T-helper 9 cell (primary cell): Measurements from ENCODE around the gene TOGARAM1.

Source experiments
- DNase-seq: peaks from one replicate; pipeline ENCODE4 v3.0.0-alpha.2; 2020

The TOGARAM1 gene

DNA sequence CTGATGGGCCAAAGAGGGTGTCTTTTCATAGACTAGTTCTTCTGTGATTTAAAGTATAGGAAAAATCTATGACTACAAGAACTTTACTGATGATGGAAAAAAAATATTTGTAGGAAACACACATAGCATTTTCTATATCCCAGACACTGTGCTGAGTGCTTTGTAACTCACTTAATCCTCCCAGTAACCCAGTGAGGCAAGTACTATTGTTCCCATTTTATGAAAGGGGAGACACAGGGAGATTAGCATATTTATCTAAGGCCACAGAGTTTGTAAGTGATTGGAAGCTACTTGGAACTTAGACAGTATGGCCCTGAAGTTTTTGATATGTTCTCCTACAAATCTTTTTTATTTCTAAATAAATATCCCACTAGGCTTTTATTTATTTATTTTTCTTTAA lies 141.8 kb downstream of the TOGARAM1 start:
- DNase-seq: no peak

DNA sequence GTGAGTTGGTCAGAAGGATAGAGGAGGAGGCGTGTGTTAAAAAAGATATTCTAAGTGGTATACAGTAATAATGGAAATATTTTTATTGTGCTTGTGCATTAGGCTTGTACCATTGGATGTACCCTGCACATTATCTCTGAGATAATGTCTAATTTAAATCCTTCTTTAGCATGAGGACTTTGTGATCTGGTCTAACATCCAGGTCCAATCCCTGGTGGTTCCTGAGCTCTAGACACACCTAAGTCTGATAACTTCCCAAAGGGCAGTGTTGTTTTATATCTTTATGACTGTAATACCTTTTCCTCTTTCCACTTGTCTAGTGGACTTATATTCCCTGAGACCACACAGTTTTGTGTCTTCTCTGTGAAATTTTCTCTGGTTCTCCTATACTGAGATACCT lies 142.6 kb downstream of the TOGARAM1 start:
- no peak for DNase-seq

DNA sequence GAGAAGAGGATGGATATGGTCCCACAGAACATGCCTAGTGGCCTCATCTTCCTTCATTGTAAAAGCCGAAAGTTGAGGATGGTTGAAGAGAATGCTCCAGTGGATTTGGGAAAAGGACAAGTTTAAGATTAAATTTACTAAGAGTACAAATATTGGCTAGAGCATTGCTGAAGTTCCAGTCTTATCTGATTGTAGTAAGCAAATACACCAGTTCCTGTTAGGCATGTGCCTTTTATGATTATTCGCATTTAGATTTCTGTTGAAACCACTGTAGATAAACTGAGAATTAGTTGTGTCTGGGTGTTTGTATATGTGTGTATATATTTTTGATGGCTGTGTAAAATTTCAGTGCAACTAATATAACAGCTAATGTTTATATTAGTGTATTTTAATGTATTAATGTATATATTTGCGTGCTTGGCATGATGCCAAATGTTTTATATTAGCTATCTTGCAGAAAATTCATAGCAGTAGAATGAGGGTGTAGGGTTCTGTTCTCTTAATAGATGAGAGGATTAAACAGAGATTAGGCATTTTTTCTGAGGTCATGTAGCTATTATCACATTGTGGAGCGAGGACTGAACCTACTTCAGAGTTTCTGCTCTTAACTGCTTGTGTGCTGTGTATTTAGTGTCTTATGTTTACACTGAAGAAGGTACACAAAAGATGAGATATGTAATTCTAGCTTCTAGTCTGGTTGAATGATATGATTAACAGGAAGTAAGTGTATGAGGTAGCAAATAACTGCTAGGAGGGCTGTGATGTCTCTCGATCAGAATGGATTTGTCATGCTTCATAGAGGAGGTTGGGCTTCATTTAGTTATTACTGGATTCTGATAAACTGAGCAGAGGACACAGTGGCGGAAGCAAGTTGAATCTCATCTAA lies 151.1 kb downstream of the TOGARAM1 start:
- DNase-seq: no peak

DNA sequence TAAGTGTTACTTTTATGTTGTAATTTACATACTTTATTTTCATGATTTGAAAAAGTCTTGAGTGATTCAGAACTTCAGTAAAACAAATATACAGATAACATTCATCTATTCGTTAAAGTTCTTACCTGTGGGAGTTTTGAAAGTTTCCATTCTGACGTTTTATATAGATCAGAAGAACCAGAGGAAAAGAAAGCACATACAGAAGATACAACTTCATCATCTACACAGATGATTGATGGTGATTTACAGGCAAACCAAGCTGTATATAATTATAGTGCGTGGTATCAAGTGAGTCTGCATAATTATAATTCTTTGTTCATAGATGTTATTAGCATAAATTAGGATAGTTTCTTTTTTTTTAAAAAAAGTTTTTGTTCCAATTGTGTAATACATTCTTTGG lies 152.3 kb downstream of the TOGARAM1 start:
- DNase-seq: no peak

DNA sequence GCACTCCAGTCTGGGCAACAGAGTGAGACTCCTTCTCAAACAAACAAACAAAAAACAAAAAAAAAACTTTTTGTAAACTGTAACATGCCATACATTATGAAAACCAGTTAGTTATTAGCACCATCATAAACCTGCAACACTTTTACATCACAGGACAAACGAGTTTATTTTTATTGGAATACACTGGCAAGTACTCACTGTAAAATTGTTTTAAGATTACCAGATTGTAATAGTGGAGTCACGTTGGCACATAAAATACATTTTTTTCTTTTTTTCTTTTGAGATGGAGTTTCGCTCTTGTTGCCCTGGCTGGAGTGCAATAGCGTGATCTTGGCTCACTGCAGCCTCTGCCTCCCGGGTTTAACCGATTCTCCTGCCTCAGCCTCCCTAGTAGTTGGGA lies 156.6 kb downstream of the TOGARAM1 start:
- no peak for DNase-seq

DNA sequence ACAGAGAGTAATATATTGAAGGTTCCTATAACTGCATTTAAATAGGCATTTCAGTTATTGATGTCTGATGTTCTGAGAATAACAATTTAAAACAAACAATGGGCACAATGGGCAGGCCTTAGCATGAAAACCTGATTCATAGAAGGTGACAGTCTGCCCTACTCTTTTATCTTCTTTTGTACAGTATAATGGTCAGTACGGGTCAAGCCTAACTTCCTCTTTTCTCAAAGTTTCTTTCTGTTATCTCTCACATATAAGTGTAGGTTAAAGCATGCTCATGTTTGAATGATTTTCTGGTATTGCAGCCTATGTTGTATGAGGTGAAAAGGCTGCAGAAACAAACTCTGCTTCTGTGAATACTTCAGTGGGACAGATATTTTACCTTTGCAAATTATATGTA lies 158.1 kb downstream of the TOGARAM1 start:
- no peak for DNase-seq

DNA sequence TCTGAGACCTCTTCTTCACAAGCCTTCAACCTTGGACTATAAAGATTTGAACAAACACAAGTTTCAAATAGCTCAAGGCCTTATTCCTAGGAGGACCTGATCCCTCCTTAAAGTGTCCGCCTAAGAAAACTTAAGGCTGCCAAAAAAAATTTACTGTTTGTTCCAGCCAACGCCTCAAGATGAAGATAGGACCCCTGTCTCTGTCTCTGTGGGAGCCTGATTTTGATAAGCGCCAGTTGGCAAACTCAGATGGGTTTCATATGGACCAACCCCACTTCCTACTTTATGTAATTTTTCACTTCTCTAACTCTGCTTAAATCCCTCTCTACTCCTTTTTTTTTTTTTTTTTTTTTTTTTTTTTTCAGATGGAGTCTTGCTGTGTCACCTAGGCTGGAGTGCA lies 161.3 kb downstream of the TOGARAM1 start:
- DNase-seq: no peak
